Memory B cell (primary cell): ENCODE data around the gene COL9A2.
"Not testable (repeated sequence)": the region's sequence is repeated elsewhere in the genome, so short reads cannot be mapped to it uniquely, and the experiment has no call there.

Experiments
- ATAC-seq: fragments of 150-1000 bp; cut with Tn5 transposase; 2 replicates; pipeline ENCODE4 v1.10.0; 2021; ENCODE audit warnings: low read depth, mild to moderate bottlenecking, moderate library complexity
- DNase-seq, 2 donors: peaks; one replicate each; pipeline ENCODE4 v3.0.0; 2022; ENCODE audit warnings: low spot score in 2 of 2
- H3K27ac Mint-ChIP-seq: one replicate; pipeline ENCODE4 v1.8.0; 2022; ENCODE audit warnings: mild to moderate bottlenecking, moderate library complexity, mixed read lengths
- H3K27me3 Mint-ChIP-seq: one replicate; pipeline ENCODE4 v1.8.0; 2022; ENCODE audit warnings: mixed read lengths
- H3K36me3 Mint-ChIP-seq: one replicate; pipeline ENCODE4 v1.8.0; 2022; ENCODE audit warnings: mild to moderate bottlenecking, mixed read lengths
- H3K4me1 Mint-ChIP-seq: one replicate; pipeline ENCODE4 v1.8.0; 2022; ENCODE audit warnings: mixed read lengths
- H3K4me3 Mint-ChIP-seq: one replicate; pipeline ENCODE4 v1.8.0; 2022; ENCODE audit warnings: mild to moderate bottlenecking, moderate library complexity, mixed read lengths
- H3K9me3 Mint-ChIP-seq: one replicate; pipeline ENCODE4 v1.8.0; 2022; ENCODE audit warnings: mixed read lengths

The COL9A2 gene

DNA sequence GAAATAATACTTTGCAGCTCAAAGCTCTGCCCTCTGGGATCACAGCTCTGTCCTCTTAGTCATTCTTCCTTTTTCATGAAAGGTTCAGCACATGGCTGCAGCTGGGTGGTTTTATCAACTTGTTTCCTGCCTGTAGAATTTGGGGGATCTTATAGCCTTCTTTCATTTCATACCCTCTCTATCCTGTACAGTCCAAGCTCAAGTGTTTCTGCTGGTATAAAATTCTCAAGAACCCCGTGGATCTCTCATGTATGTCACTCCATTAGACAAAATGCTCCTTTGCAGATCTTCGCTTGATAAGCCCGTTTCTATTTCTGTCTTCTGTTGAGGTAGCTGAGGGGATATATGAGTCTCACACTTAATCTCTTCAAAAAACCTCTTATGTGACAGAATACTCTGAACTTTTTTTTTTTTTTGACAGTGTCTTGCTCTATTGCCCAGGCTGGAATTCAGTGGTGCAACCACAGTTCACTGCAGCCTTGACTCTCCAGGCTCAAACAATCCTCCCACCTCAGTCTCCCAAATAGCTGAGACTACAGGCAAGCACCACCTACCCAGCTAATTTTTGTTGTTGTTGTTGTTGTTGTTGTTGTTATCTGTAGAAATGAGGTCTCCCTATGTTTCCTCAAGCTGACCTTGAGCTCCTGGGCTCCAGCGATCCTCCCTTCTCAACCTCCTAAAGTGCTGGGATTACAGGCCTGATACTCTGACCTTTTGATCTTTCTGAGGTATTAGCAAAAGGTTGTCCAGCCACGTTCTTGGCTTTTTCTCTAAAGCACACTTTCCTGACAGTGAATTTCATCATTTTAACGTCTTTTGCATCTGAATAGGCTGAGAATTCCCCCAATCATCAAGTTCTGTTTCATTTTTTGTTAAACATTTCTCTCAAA is 24.6 kb upstream of the COL9A2 start:
- ATAC-seq (no peak), DNase-seq (no peak)
- Mint-ChIP-seq H3K27ac (peak overlapping the region; percentile 86), H3K27me3 (no peaks in the 10 kb centered on the region), H3K36me3 (no peaks in the 10 kb centered on the region), H3K4me3 (peak overlapping the region; percentile 49), H3K9me3 (no peaks in the 10 kb centered on the region), H3K4me1 (peaks cover 50% of the 10 kb centered on the region)

DNA sequence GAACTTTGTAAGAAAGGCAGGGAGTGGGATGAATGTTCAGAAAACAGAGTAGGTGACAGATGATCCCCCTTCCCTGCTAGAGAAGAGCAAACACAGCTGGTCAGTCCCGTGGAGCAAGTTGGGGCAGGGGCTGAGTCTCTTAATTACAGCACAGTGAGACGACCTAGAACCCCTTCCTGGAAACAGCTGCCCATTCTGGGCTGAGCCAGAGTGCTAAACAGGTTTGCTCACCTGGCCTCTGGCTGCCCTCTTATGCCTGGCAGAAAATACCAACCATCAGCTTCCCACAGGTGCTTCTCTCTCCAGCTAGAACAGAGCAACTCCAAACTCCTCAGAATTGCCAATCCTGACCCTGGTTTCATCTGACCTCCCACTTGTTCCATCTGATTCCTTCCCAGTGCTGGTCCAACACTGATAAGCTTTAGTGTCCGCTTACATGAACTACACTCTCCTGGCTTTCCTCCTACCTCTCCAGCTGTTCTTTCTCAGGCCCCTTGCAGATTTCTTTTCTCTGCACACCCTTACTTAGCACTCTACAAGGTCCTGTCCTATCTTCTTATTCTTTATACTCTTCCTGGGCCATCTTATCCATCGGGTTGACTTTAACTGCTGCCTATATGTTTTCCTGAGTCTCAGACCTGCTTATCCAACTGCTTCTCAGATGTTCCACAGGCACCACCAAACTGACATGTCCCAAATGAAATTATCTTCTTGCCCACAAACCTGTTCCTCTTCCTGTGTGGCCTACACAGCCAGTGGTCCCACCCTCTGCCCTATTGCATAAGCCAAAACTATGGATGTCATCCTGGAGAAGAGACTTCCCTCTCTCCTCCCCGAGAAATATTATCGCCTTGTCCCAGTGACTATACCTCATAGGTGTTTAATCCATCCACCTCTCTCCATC is 22.6 kb upstream of the COL9A2 start:
- Mint-ChIP-seq H3K27me3 (no peaks in the 10 kb centered on the region), H3K9me3 (no peaks in the 10 kb centered on the region), H3K4me1 (peaks cover 44% of the 10 kb centered on the region), H3K36me3 (no peaks in the 10 kb centered on the region), H3K4me3 (no peak overlapping the region), H3K27ac (peak overlapping the region; percentile 62)
- DNase-seq (no peak), ATAC-seq (no peak)

DNA sequence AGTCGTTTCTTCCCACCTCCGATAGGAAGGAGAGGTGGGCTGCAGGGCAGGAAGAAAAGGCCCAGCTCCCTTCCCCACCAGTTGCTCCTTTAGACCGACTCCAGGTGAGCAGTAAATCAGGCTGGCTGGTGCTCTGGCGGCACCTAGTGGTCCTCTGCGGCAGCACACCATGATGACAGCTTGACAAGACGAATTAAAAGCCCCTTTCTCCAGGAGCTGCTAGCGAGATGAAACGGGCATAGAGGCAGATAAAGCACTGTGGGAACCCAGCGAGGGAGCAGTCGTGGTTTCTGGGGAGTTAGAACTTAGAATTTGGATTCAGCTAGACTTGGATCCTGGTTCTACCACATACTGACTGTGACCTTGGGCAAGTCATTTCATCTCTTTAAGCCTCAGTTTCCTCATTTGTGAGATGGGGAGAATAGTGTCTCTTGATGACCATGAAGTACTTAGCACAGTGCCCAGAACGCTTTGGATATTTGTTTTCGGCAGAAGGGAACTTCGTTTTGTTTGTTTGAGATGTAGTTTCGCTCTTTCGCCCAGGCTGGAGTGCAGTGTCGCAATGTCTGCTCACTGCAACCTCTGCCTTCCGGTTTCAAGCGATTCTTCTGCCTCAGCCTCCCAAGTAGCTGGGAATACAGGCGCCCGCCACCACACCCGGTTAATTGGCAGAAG is 21.8 kb upstream of the COL9A2 start:
- peak overlapping the region; percentile 64 for H3K4me3 Mint-ChIP-seq
- no peaks in the 10 kb centered on the region for H3K36me3 Mint-ChIP-seq
- peaks cover 38% of the 10 kb centered on the region for H3K4me1 Mint-ChIP-seq
- H3K27me3 Mint-ChIP-seq, result no peaks in the 10 kb centered on the region
- H3K27ac Mint-ChIP-seq, result peak overlapping the region; percentile 26
- no peaks in the 10 kb centered on the region for H3K9me3 Mint-ChIP-seq
- DNase-seq (peak; percentile 93 to 95), ATAC-seq (peak; percentile 90)

DNA sequence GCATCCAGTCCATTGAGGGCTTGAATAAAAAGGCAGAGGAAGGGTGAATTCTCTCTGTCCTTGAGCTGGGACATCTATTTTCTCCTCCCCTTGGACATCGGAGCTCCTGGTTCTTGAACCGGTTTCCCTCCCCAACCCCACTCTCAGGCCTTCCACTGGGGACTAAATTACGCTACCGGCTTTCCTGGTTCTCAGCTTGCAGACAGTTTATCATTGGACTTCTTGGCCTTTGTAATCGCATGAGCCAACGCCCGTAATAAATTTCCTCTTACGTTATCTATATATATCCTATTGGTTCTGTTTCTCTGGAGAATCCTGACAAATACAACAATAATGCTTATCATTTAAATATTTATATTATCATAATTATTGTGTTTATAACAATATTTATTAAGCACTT is 20.4 kb upstream of the COL9A2 start:
- H3K36me3 Mint-ChIP-seq, result no peaks in the 10 kb centered on the region
- H3K4me3 Mint-ChIP-seq, result no peak overlapping the region
- ATAC-seq (no peak), DNase-seq (no peak)
- H3K9me3 Mint-ChIP-seq, result no peaks in the 10 kb centered on the region
- no peaks in the 10 kb centered on the region for H3K27me3 Mint-ChIP-seq
- H3K27ac Mint-ChIP-seq, result no peak overlapping the region
- H3K4me1 Mint-ChIP-seq, result peaks cover 31% of the 10 kb centered on the region

DNA sequence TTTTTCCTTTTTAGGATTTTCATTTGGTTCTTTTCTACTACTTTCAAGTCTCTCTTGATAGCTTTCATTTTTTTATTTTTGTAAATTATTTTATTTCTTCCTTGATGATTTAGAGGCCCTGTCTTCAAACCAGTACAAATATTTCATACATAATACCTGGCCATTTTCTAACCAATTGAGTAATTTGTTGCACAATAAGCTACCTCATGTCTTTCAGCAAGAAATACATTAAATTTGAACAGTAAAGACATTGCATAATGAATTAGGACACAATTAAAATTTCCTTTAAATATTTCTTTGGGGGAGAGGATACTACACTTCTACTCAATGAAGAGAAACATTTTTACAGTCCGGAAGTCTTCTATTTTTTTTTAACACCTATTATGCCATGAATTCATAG is 15.6 kb upstream of the COL9A2 start:
- H3K9me3 Mint-ChIP-seq, result peaks cover 3% of the 10 kb centered on the region
- H3K27me3 Mint-ChIP-seq, result no peaks in the 10 kb centered on the region
- no peaks in the 10 kb centered on the region for H3K36me3 Mint-ChIP-seq
- no peak overlapping the region for H3K27ac Mint-ChIP-seq
- DNase-seq (no peak), ATAC-seq (no peak)
- no peaks in the 10 kb centered on the region for H3K4me1 Mint-ChIP-seq
- H3K4me3 Mint-ChIP-seq, result no peak overlapping the region

DNA sequence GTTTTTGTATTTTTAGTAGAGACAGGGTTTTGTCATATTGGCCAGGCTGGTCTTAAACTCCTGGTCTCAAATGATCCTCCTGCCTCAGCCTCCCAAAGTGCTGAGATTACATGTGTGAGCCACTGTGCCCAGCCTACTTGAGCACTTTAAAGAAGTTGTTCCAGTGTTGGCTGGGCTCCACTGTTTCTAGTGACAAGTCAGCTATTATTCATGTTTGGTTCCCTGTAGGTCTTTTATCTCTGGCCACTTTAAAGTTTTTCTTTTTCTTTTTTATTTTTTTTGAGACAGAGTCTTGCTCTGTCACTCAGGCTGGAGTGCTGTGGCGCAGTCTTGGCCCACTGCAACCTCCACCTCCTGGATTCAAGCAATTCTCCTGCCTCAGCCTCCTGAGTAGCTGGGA is 14.3 kb upstream of the COL9A2 start:
- not testable (repeated sequence) for H3K9me3 Mint-ChIP-seq, H3K27ac Mint-ChIP-seq, H3K4me3 Mint-ChIP-seq, H3K27me3 Mint-ChIP-seq, DNase-seq, H3K4me1 Mint-ChIP-seq, ATAC-seq, H3K36me3 Mint-ChIP-seq

DNA sequence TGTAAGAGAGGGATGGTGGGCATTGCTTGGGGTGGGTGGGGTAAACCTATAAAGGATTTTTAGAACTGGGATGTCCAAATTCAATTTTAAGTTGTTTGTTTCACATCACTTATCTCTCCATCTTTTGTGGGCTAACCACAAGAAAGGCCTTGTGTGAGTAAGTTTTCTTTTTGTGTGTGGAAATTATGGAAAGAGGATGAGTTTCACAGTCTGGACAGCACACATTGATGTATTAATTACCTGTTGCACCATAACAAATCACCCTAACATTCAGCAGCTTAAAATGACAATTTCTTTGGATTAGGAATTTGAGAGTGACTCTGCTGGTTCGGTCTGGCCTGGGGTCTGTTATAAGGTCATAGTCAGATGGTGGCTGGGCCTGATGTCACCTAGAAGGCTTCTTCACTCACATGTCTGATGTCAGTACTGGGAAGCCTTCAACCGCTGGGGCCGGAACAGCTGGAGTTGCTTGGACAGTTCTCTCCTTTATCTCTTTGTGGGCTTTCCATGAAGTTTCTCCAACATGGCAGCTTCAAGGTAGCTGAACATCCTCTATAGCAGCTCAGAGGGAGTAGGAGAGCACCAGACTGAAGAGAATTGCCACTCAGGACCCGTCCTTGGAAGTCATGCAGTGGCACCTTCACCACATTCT is 2.0 kb upstream of the COL9A2 start:
- no peak for DNase-seq
- Mint-ChIP-seq H3K4me3 (no peak overlapping the region), H3K27ac (no peak overlapping the region), H3K4me1 (peaks cover 21% of the 10 kb centered on the region), H3K27me3 (no peaks in the 10 kb centered on the region), H3K36me3 (no peaks in the 10 kb centered on the region), H3K9me3 (no peaks in the 10 kb centered on the region)
- ATAC-seq, result no peak

DNA sequence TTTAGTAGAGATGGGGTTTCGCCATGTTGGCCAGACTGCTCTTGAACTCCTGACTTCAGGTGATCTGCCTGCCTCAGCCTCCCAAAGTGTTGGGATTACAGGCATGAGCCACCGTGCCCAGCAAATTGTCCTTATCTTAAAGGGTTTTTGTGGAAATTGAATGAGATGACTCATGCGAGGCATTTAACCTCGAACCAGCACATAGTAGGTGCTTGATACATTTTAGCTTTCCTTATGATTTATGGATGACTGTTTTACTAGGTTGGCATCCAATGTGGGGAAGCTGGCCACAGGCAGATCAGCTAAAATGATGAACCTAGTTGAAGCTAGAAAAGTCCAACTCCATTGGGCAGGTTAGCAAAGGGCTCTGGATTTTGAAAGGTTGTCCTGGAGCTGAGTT is 1.4 kb upstream of the COL9A2 start:
- no peaks in the 10 kb centered on the region for H3K27me3 Mint-ChIP-seq
- no peak overlapping the region for H3K27ac Mint-ChIP-seq
- no peak for ATAC-seq
- no peaks in the 10 kb centered on the region for H3K36me3 Mint-ChIP-seq
- no peak overlapping the region for H3K4me3 Mint-ChIP-seq
- peaks cover 28% of the 10 kb centered on the region for H3K4me1 Mint-ChIP-seq
- no peak for DNase-seq
- H3K9me3 Mint-ChIP-seq, result no peaks in the 10 kb centered on the region

DNA sequence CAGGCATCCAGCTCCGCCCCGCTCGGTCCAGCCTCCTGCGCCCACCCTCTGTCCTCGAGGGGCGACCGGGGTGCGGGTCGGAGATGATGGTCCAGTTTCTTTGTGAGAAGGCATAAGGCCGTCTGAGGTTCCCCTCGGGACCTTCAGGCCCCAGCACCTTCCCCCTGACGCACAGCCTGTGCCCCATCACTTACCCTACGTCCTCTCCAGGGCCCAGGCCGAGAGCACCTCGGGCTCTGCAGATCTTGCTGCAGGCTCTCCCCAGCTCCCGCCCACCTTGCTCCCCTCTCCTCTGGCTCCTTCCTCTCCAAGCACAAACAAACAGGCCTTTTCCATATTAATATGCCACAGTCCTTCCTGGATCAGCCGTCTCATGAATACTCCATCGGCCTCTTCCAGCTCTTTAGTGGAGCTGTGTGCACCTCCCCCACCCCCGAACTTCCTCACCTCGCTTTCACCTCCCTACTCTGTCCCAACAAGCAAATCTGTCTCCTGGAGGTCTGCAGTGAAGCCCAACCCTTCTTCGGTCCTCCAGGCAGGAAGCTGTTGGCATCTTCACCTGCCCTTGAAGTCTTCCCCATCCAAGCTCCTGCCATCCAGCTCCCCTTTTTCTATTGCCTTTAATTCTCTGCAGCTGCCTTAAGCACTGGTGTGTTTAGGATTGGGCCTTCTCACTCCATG is 448 bp upstream of the COL9A2 start:
- Mint-ChIP-seq H3K27me3 (no peaks in the 10 kb centered on the region), H3K27ac (no peak overlapping the region), H3K36me3 (no peaks in the 10 kb centered on the region), H3K4me1 (peaks cover 35% of the 10 kb centered on the region), H3K9me3 (no peaks in the 10 kb centered on the region), H3K4me3 (peak overlapping the region; percentile 80)
- no peak for ATAC-seq
- DNase-seq, result no peak

DNA sequence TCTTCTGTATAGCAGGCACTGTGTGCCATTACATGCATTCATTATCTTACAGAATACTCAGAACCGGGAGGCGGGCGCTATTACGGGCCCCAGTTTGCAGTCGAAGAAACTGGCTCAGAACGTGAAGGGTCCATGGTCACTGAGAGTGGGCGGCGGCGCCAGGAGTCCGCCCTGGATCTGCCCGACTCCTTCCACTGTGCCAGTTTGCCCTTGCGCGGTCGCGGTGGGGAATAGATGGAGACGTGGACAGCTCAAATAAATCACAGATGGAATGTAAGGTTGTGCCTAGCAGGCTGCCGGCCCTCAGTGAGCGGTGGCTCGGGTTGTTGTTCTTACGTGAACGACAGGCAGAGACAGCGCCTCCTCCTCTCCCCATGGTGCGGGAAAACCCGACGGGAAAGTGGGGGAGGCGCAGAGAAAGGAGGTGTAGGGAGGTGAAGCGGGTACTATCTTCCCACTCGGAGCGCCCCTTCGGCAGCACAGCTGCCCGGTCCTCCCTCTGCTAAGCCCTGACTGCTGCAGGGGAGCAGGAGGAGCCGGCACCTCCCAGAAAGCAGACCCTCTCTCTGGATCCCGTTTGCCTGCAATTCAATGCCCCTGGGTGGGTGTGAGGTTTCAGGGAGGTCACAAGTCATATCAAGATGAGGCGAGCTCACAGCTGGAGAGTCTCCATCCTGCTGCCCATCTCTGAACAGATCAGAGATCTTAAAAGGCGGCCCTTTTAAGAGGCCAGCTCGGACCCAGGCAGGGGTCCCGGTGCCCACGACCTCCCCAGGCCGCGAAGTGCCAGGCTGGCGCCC is 1.1 kb downstream of the COL9A2 start:
- ATAC-seq, result peak; percentile 4
- peaks cover 38% of the 10 kb centered on the region for H3K4me1 Mint-ChIP-seq
- peak overlapping the region; percentile 83 for H3K4me3 Mint-ChIP-seq
- no peaks in the 10 kb centered on the region for H3K36me3 Mint-ChIP-seq
- H3K9me3 Mint-ChIP-seq, result no peaks in the 10 kb centered on the region
- H3K27ac Mint-ChIP-seq, result peak overlapping the region; percentile 77
- peak in 1 of 2 donors; percentile 51 for DNase-seq
- H3K27me3 Mint-ChIP-seq, result no peaks in the 10 kb centered on the region

DNA sequence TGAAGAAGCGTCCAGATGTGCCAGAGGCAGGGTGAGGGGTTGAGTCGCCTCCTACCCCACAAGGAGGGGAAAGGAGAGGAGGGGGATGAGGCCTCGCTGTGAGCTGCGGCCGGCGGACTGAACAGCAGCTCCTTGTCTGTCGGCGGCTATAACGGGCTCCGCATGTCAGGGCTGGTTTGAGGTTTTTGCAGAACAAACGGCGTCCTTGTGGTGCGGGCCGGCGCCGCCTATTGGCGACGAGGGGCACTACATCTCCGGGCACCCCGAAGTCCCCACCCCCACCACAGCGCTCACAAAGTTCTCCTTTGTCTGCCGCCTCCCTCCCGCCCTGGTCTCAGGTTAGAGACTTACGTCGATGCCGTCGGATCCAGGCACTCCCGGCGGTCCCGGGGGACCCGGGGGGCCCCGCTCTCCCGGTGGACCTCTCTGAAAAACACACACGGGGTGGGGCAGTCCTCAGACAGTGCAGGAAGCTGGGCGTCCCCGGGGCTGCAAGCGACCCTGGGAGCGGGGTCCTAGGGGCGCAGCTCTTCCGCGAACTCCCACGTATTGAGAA is 1.8 kb downstream of the COL9A2 start:
- H3K9me3 Mint-ChIP-seq, result no peaks in the 10 kb centered on the region
- peaks cover 42% of the 10 kb centered on the region for H3K4me1 Mint-ChIP-seq
- H3K36me3 Mint-ChIP-seq, result no peaks in the 10 kb centered on the region
- H3K27me3 Mint-ChIP-seq, result no peaks in the 10 kb centered on the region
- peak; percentile 67 for ATAC-seq
- peak overlapping the region; percentile 85 for H3K27ac Mint-ChIP-seq
- DNase-seq, result peak; percentile 92 to 93
- peak overlapping the region; percentile 83 for H3K4me3 Mint-ChIP-seq

DNA sequence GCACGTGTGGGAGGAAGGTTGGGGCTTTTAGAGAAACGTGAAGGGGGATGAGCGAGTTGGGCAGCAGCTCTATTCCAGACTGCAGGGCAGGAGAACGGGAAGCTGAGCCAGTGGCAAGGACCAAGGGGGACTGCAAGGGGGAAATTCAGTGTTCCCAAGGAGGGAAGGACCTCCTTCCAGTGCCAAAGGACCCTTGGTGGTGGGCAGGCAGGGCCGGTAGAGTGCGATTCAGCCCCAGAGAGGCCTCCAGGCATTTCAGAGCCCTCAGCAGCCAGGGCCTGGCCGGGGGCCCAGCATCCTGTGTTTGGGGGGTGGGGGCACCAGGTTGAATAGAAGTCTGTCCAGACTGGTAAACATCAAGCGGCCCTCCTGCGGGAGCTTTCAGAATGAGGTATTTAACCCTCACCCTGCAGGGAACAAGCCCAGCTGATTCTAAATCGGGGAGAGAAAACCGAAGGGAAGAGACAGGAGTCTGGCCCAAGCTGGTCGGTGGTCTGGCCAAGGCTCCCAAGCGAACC is 2.3 kb downstream of the COL9A2 start:
- no peak for ATAC-seq
- Mint-ChIP-seq H3K36me3 (no peaks in the 10 kb centered on the region), H3K27ac (peak overlapping the region; percentile 85), H3K4me3 (peak overlapping the region; percentile 83), H3K27me3 (no peaks in the 10 kb centered on the region), H3K9me3 (no peaks in the 10 kb centered on the region), H3K4me1 (peaks cover 42% of the 10 kb centered on the region)
- peak in 1 of 2 donors; percentile 31 for DNase-seq
